DND-41 (cell line): ENCODE data around the gene AURKB.

ENCODE experiments used
- EZH2 ChIP-seq: IDR thresholded peaks from 3 replicates; pipeline ENCODE4 v1.6.1; 2012; ENCODE audit warnings: borderline replicate concordance, low read depth, mild to moderate bottlenecking, moderate library complexity, low read length, inconsistent platforms; ENCODE audit not compliant: severe bottlenecking
- TF ChIP-seq, protein P1 (sequence below): IDR thresholded peaks from 2 replicates; pipeline ENCODE4 v1.5.1; 2012; ENCODE audit warnings: borderline replicate concordance, low read length, moderate library complexity, mild to moderate bottlenecking; ENCODE audit not compliant: poor library complexity, severe bottlenecking; ENCODE audit errors: extremely low read depth

DNA sequence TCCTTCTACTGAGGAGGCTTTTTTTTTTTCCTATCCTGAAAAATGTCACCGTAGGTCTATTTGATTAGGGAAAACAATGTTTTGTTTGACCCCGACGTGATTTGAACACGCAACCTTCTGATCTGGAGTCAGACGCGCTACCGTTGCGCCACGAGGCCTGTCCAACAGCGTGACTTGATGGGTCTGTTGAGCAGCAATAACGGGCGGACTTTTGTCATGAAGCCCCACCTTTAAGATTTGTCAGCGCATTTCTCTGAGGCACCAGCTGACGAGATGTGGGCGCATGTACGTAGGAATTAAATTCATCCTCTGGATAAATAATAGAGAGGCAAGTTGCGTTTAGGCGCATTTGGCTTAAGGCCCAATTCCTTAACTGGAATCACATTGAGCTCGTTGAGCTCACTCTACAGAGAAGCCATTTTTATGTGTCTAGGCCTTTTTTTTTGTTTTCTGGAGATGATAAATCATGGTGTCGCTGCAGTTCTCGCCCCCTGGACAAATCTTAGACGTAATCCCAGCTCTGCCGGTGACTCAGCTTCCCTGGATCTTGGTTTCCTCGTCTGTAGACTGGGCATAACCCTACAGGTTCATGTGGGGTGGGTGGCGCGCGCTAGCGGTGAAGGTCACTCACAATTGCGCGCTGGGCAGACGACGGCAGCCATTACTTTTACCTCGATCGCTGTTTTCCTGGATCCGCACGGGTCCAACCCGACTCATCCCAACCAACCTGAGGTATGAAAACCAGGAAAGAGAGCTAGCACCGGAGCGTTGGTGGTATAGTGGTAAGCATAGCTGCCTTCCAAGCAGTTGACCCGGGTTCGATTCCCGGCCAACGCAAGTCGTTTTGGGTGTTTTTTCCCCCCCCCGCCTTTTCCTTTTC lies 10.6 kb upstream of the AURKB start:
- no peak for TF ChIP-seq EZH2
- TF ChIP-seq, protein P1, sequence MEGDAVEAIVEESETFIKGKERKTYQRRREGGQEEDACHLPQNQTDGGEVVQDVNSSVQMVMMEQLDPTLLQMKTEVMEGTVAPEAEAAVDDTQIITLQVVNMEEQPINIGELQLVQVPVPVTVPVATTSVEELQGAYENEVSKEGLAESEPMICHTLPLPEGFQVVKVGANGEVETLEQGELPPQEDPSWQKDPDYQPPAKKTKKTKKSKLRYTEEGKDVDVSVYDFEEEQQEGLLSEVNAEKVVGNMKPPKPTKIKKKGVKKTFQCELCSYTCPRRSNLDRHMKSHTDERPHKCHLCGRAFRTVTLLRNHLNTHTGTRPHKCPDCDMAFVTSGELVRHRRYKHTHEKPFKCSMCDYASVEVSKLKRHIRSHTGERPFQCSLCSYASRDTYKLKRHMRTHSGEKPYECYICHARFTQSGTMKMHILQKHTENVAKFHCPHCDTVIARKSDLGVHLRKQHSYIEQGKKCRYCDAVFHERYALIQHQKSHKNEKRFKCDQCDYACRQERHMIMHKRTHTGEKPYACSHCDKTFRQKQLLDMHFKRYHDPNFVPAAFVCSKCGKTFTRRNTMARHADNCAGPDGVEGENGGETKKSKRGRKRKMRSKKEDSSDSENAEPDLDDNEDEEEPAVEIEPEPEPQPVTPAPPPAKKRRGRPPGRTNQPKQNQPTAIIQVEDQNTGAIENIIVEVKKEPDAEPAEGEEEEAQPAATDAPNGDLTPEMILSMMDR: no peak
